K562 (cell line): ENCODE results near the gene TRIM47. TPM values are rescaled to one million over a fixed set of nuclear protein-coding genes. Genes with fewer than 3 reads are reported as not detected.
A peak's percentile ranks its signal among the peaks of the same experiment; 100 is the strongest.

Experiments
- ATAC-seq: fragments of 200-7000 bp; cut with Tn5 transposase; 3 replicates; pipeline ENCODE4 v1.9.1; 2020; ENCODE audit warnings: moderate library complexity
- BruUV-seq: library from RNA; stranded (reverse); fragments of 400-500 nt; replicated peaks from 2 replicates; lab custom pipeline; 2021; lab: Mats Ljungman, UMichigan
- CTCF ChIA-PET: fragments of 300-600 bp; formaldehyde crosslinking; extraction: SDS; loops from one replicate; lab custom pipeline; 2021; ENCODE audit warnings: low intra/inter-chr PET ratio; lab: Yijun Ruan, JAX
- POLR2A ChIA-PET: fragments of 300-600, 350-650 bp; sonication (Branson Sonifier 250); formaldehyde crosslinking; extraction: SDS; loops from one replicate; lab custom pipeline; 2021; ENCODE audit warnings: antibody characterized with exemption, inconsistent platforms; lab: Yijun Ruan, JAX
- DNase-seq, 4 experiments: peaks; one replicate each; pipeline versions ENCODE4 v3.0.0 to v3.0.0-alpha.2; 2011 to 2018; ENCODE audit warnings: low spot score in 3 of 4, mixed read lengths in 3 of 4; ENCODE audit errors: extremely low read depth in 1 of 4
- FAIRE-seq: peaks from 2 replicates; lab custom pipeline; 2011; peaks lifted over from hg19 to GRCh38; lab: Jason Lieb, UNC
- H2AFZ ChIP-seq: 2 replicates; pipeline ENCODE4 v1.6.0; 2011; ENCODE audit warnings: low read depth, low read length, control low read depth, inconsistent platforms
- H3K27ac ChIP-seq: fragments of 200-600 bp; 3 replicates; pipeline ENCODE4 v1.8.0; 2011; ENCODE audit warnings: low read depth, mild to moderate bottlenecking, control low read depth, inconsistent platforms, low read length, moderate library complexity, mixed read lengths; ENCODE audit errors: extremely low read depth
- H3K27me3 ChIP-seq, 2 experiments: fragments of 300-600 bp in 1 of 2; 2 replicates in 1 of 2; 3 replicates in 1 of 2; pipeline versions ENCODE4 v1.6.0 to v1.8.0; 2011; ENCODE audit warnings: inconsistent platforms in 2 of 2, low read length in 2 of 2, mild to moderate bottlenecking in 1 of 2, mixed read lengths in 1 of 2, moderate library complexity in 1 of 2; ENCODE audit not compliant: control insufficient read depth in 2 of 2, insufficient read depth in 2 of 2
- H3K36me3 ChIP-seq: fragments of 300-600 bp; 3 replicates; pipeline ENCODE4 v1.8.0; 2011; ENCODE audit warnings: mild to moderate bottlenecking, low read length, inconsistent platforms; ENCODE audit not compliant: control insufficient read depth, insufficient read depth
- H3K4me1 ChIP-seq, 2 experiments: fragments of 200-600 bp in 1 of 2; replicated peaks in 1 of 2; 2 replicates in 1 of 2; 3 replicates in 1 of 2; pipeline versions ENCODE4 v1.5.1 to v1.8.0; 2011; ENCODE audit warnings: inconsistent platforms in 2 of 2, low read length in 2 of 2, mild to moderate bottlenecking in 1 of 2, mixed read lengths in 1 of 2, moderate library complexity in 1 of 2; ENCODE audit not compliant: control insufficient read depth in 2 of 2, insufficient read depth in 2 of 2
- H3K4me2 ChIP-seq: 2 replicates; pipeline ENCODE4 v1.6.1; 2011; ENCODE audit warnings: low read length, control low read depth, inconsistent platforms, mixed read lengths; ENCODE audit not compliant: insufficient read depth
- H3K4me3 ChIP-seq: fragments of 200-600 bp; sonication (generic), shearing (Covaris generic); 2 replicates; pipeline ENCODE4 v1.5.1; 2016; ENCODE audit warnings: control low read depth, inconsistent platforms
- H3K79me2 ChIP-seq: fragments of 200-600 bp; 3 replicates; pipeline ENCODE4 v1.8.0; 2011; ENCODE audit warnings: low read length, inconsistent platforms; ENCODE audit not compliant: control insufficient read depth, insufficient read depth
- H3K9ac ChIP-seq, 2 experiments: 2 replicates each; pipeline versions ENCODE4 v1.6.0 to v1.6.1; 2011; ENCODE audit warnings: low read depth in 2 of 2, low read length in 2 of 2, control low read depth in 1 of 2, inconsistent platforms in 1 of 2, mild to moderate bottlenecking in 1 of 2, mixed read lengths in 1 of 2; ENCODE audit not compliant: insufficient read depth in 1 of 2
- H3K9me1 ChIP-seq: one replicate; pipeline ENCODE4 v1.6.0; 2011; ENCODE audit warnings: inconsistent platforms, mild to moderate bottlenecking, low read length, moderate library complexity; ENCODE audit not compliant: control insufficient read depth, insufficient read depth
- H3K9me3 ChIP-seq: replicated peaks from 2 replicates; pipeline ENCODE4 v1.5.1; 2011; ENCODE audit warnings: low read depth, low read length, inconsistent platforms; ENCODE audit not compliant: control insufficient read depth, insufficient read depth
- H4K20me1 ChIP-seq: replicated peaks from 2 replicates; pipeline ENCODE4 v1.6.1; 2011; ENCODE audit warnings: low read length, inconsistent platforms, mixed read lengths; ENCODE audit not compliant: control insufficient read depth, insufficient read depth
- FOXK2 ChIP-seq, 2 experiments: fragments of 450-650 bp; IDR thresholded peaks in 1 of 2; conservative IDR thresholded peaks in 1 of 2; 2 replicates each; pipeline ENCODE4 v1.6.1; 2016; ENCODE audit warnings: low read depth in 2 of 2, mild to moderate bottlenecking in 1 of 2
- JUN ChIP-seq, 2 experiments: sonication (generic) in 1 of 2; formaldehyde crosslinking in 1 of 2; IDR thresholded peaks; 2 replicates each; pipeline versions ENCODE4 v1.6.1 to v1.8.0; 2012 to 2022; ENCODE audit warnings: borderline replicate concordance in 2 of 2, mild to moderate bottlenecking in 2 of 2, improper control_type of control experiment in 1 of 2, low read depth in 1 of 2, low read length in 1 of 2, missing genetic modification reagents in 1 of 2
- KAT8 ChIP-seq: fragments of 450-650 bp; IDR thresholded peaks from 2 replicates; pipeline ENCODE4 v1.6.1; 2016; ENCODE audit warnings: low read depth, mild to moderate bottlenecking
- POLR2G ChIP-seq: fragments of 200-400 bp; formaldehyde crosslinking; IDR thresholded peaks from 2 replicates; pipeline ENCODE4 v1.6.1; 2017; ENCODE audit warnings: low read depth, mild to moderate bottlenecking, antibody characterized with exemption, low read length, moderate library complexity
- SMARCB1 ChIP-seq: IDR thresholded peaks from 2 replicates; pipeline ENCODE4 v1.6.1; 2011; ENCODE audit warnings: improper control_type of control experiment, low read depth; ENCODE audit not compliant: insufficient read length
- WGBS: fragments of 100-300 bp; shearing (Covaris generic); methylation state at CpG from one replicate; pipeline ENCODE4 v1.1.6; 2016; ENCODE audit warnings: low coverage, mixed read lengths; ENCODE audit not compliant: insufficient coverage; ENCODE audit errors: missing lambda C conversion rate; 5-methylcytosine and 5-hydroxymethylcytosine counted together
- in situ Hi-C: fragments of 300-500 bp; cut with MboI; formaldehyde crosslinking; loops from 4 replicates; pipeline ENCODE4 v1.15.0; 2018; ENCODE audit warnings: inconsistent platforms, mixed read lengths
- intact Hi-C: fragments of 100-400 bp; cut with micrococcal nuclease; formaldehyde crosslinking; loops from 2 replicates; pipeline ENCODE4 v1.14.2; 2022
- polyA plus RNA-seq, 8 experiments: library from polyadenylated mRNA; depleted of rRNA in 4 of 8; stranded (reverse) in 5 of 8; unstranded in 3 of 8; fragments of >200 nt; fragmentation: Nextera tagmentation in 2 of 8; fragmentation: Illumina TruSeq in 1 of 8; extraction: Ambion mirVana in 2 of 8; extraction: Trizol in 1 of 8; gene quantifications; 2 replicates each; pipeline versions ENCODE4 v1.2.1 to v1.2.3, GENCODE V29; 2011 to 2014; ENCODE audit warnings: inconsistent platforms in 1 of 8, missing spikeins in 1 of 8
- total RNA-seq, 7 experiments: library from RNA; depleted of rRNA in 6 of 7; stranded (reverse); fragments of >200 nt in 6 of 7; fragmentation: Illumina TruSeq in 2 of 7; extraction: Trizol in 2 of 7; gene quantifications; 2 replicates each; pipeline versions ENCODE4 v1.2.1 to v1.2.3, GENCODE V29; 2011 to 2021; ENCODE audit warnings: low replicate concordance in 1 of 7
- TF ChIP-seq, protein P1 (sequence below): fragments of 450-650 bp; IDR thresholded peaks from 2 replicates; pipeline ENCODE4 v1.6.1; 2016; ENCODE audit warnings: borderline replicate concordance

Gene TRIM47
- total and polyA plus RNA-seq, 9 of the 15 experiments (the other 6 are each of a cell fraction or from before 2014, with no cell fraction given), result 0.56 to 6.1 (median 3.2) TPM

- no peak overlapping the region for H3K4me2 ChIP-seq
- ATAC-seq, result no peak
- CTCF ChIA-PET, result interaction anchor here (0.6 kb wide), 1 partner anchor 96 kb away, joined by 3 read pairs; no protein-coding TSS in a partner anchor
Measured at GRCh38 chr17:75846692-75847613, 31.4 kb downstream of the TRIM47 start.

More at GRCh38 chr17:75846692-75847613, 31.4 kb downstream of the TRIM47 start:
- Histone ChIP-seq H3K27me3 (no peaks in the 10 kb centered on the region), H4K20me1 (no peaks in the 10 kb centered on the region), H2AFZ (no peak overlapping the region), H3K9me3 (no peaks in the 10 kb centered on the region), H3K9ac (peak overlapping the region in 1 of 2 experiments; percentile 2; a peak in 2 of 4 replicates), H3K27ac (no peak overlapping the region), H3K4me3 (no peak overlapping the region), H3K36me3 (peaks cover 66% of the 10 kb centered on the region), H3K4me1 (peaks cover 39 to 82% of the 10 kb centered on the region in 2 experiments), H3K9me1 (no peaks in the 10 kb centered on the region), H3K79me2 (peaks cover 41% of the 10 kb centered on the region)
- in situ Hi-C loops (no loop called here), intact Hi-C loops (loop anchor here (5.0 kb wide), 2 partner anchors 70 to 85 kb away; a partner anchor contains a TSS)
- FAIRE-seq (no peak), DNase-seq (peak in 1 of 4 experiments; percentile 20)
- POLR2A ChIA-PET, result interaction anchor here (0.6 to 8.5 kb wide), 9 partner anchors 8 to 71 kb away, joined by 3 to 145 read pairs (median 8); partner anchors contain the start of genes UNK and WBP2
- 90% methylated on average over 21 of the region's 34 CpGs for WGBS
- TF ChIP-seq FOXK2 (conservative IDR thresholded peaks at IDR 0.05 in 1 of 2, IDR thresholded peaks at IDR 0.05 in 1 of 2; ENCODE audit: low read depth in 2 of 2) (no peak), POLR2G (peak; percentile 60), SMARCB1 (no peak), KAT8 (no peak), JUN (IDR thresholded peaks at IDR 0.05; ENCODE audit: borderline replicate concordance, low read depth, low read length) (no peak), JUN (CRISPR knock-in tag; IDR thresholded peaks at IDR 0.05; ENCODE audit: borderline replicate concordance) (no peak)
- TF ChIP-seq, protein P1, sequence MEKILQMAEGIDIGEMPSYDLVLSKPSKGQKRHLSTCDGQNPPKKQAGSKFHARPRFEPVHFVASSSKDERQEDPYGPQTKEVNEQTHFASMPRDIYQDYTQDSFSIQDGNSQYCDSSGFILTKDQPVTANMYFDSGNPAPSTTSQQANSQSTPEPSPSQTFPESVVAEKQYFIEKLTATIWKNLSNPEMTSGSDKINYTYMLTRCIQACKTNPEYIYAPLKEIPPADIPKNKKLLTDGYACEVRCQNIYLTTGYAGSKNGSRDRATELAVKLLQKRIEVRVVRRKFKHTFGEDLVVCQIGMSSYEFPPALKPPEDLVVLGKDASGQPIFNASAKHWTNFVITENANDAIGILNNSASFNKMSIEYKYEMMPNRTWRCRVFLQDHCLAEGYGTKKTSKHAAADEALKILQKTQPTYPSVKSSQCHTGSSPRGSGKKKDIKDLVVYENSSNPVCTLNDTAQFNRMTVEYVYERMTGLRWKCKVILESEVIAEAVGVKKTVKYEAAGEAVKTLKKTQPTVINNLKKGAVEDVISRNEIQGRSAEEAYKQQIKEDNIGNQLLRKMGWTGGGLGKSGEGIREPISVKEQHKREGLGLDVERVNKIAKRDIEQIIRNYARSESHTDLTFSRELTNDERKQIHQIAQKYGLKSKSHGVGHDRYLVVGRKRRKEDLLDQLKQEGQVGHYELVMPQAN, result no peak
- BruUV-seq, result no TSS peak
